Glutamatergic neuron (in vitro differentiated cells): ENCODE data around the gene CASK. TPM values are rescaled to one million over a fixed set of nuclear protein-coding genes. Genes with fewer than 3 reads are reported as not detected.

Experiments used
- DNase-seq: peaks from one replicate; pipeline ENCODE4 v3.0.0; 2022
- H3K27ac Mint-ChIP-seq: one replicate; pipeline ENCODE4 v1.8.0; 2020; ENCODE audit warnings: mild to moderate bottlenecking, mixed read lengths, inconsistent platforms; ENCODE audit not compliant: unreplicated experiment
- H3K27me3 Mint-ChIP-seq: one replicate; pipeline ENCODE4 v1.8.0; 2020; ENCODE audit warnings: mild to moderate bottlenecking, moderate library complexity, mixed read lengths, inconsistent platforms; ENCODE audit not compliant: unreplicated experiment
- H3K36me3 Mint-ChIP-seq: one replicate; pipeline ENCODE4 v1.8.0; 2020; ENCODE audit warnings: mild to moderate bottlenecking, mixed read lengths, inconsistent platforms; ENCODE audit not compliant: unreplicated experiment
- H3K4me1 Mint-ChIP-seq: one replicate; pipeline ENCODE4 v1.8.0; 2020; ENCODE audit warnings: mild to moderate bottlenecking, low read depth, mixed read lengths, inconsistent platforms; ENCODE audit not compliant: unreplicated experiment
- H3K4me3 Mint-ChIP-seq: one replicate; pipeline ENCODE4 v1.8.0; 2020; ENCODE audit warnings: mild to moderate bottlenecking, mixed read lengths, inconsistent platforms; ENCODE audit not compliant: unreplicated experiment
- H3K9me3 Mint-ChIP-seq: one replicate; pipeline ENCODE4 v1.8.0; 2020; ENCODE audit warnings: mild to moderate bottlenecking, moderate library complexity, mixed read lengths, inconsistent platforms; ENCODE audit not compliant: unreplicated experiment
- total RNA-seq: library from RNA; stranded (reverse); fragmentation: NEBNext Ultra II Directional; extraction: Animal tissue kit (Norgen Biotek cat#: 25700); gene quantifications from one replicate; pipeline ENCODE4 v1.2.1, GENCODE V29; 2021; ENCODE audit not compliant: unreplicated experiment
- TF ChIP-seq, protein P1 (sequence below): fragments of 200-600 bp; sonication (generic); IDR thresholded peaks from one replicate; pipeline ENCODE4 v1.5.0; 2021; ENCODE audit not compliant: partially characterized antibody, unreplicated experiment

Gene CASK
- total RNA-seq, 1 donor from 2014 or later: 173 TPM

- TF ChIP-seq, protein P1, sequence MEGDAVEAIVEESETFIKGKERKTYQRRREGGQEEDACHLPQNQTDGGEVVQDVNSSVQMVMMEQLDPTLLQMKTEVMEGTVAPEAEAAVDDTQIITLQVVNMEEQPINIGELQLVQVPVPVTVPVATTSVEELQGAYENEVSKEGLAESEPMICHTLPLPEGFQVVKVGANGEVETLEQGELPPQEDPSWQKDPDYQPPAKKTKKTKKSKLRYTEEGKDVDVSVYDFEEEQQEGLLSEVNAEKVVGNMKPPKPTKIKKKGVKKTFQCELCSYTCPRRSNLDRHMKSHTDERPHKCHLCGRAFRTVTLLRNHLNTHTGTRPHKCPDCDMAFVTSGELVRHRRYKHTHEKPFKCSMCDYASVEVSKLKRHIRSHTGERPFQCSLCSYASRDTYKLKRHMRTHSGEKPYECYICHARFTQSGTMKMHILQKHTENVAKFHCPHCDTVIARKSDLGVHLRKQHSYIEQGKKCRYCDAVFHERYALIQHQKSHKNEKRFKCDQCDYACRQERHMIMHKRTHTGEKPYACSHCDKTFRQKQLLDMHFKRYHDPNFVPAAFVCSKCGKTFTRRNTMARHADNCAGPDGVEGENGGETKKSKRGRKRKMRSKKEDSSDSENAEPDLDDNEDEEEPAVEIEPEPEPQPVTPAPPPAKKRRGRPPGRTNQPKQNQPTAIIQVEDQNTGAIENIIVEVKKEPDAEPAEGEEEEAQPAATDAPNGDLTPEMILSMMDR: no peak
- H3K36me3 Mint-ChIP-seq: no peaks in the 10 kb centered on the region
- H3K27ac Mint-ChIP-seq: no peak overlapping the region
- H3K4me1 Mint-ChIP-seq: peaks cover 4% of the 10 kb centered on the region
- H3K4me3 Mint-ChIP-seq: no peak overlapping the region
- H3K27me3 Mint-ChIP-seq: no peaks in the 10 kb centered on the region
- no peaks in the 10 kb centered on the region for H3K9me3 Mint-ChIP-seq
- DNase-seq: no peak
These were observed 233.6 kb downstream of the CASK start for GRCh38 chrX:41689711-41690110.

GRCh38 chrX:41688835-41689234, 234.5 kb downstream of the CASK start, which contains the start of gene GPR34:
GPR34 (plus strand) TSS chrX:41688973; CDS start chrX:41695634, 6,661 bp downstream.
- TF ChIP-seq, protein P1: no peak
- Mint-ChIP-seq H3K9me3 (no peaks in the 10 kb centered on the region), H3K36me3 (no peaks in the 10 kb centered on the region), H3K27ac (no peak within 1 kb of the TSS), H3K27me3 (no peaks in the 10 kb centered on the region), H3K4me3 (no peak within 1 kb of the TSS), H3K4me1 (peaks cover 4% of the 10 kb centered on the region)
- DNase-seq: no peak

GRCh38 chrX:41688156-41688555, 235.2 kb downstream of the CASK start:
- no peak overlapping the region for H3K4me3 Mint-ChIP-seq
- no peak for DNase-seq
- TF ChIP-seq, protein P1: no peak
- no peaks in the 10 kb centered on the region for H3K27me3 Mint-ChIP-seq
- no peak overlapping the region for H3K27ac Mint-ChIP-seq
- no peaks in the 10 kb centered on the region for H3K9me3 Mint-ChIP-seq
- H3K36me3 Mint-ChIP-seq: no peaks in the 10 kb centered on the region
- H3K4me1 Mint-ChIP-seq: peaks cover 4% of the 10 kb centered on the region

- no peaks in the 10 kb centered on the region for H3K4me1 Mint-ChIP-seq
These were observed 236.6 kb downstream of the CASK start for GRCh38 chrX:41686788-41687187.

DNA sequence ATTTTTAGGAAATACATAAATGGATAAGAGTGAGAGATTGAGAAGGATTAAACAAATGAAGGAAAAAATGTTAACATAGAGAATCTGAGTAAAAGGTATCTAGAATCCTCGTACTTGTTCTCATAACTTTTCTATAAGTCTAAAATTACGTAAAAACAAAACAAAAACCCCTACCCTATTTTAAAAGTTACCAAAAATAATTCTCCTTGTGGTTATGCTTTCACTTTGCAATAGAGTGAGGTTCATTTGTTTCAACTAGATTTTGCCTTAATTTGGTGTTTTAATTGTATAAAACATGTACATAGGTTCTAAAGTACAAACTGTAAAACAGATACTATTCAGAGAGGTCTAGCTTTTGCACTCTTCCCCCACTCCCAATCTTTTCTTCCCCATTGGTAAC, 238.4 kb downstream of the CASK start:
- H3K27me3 Mint-ChIP-seq: no peaks in the 10 kb centered on the region
- no peaks in the 10 kb centered on the region for H3K4me1 Mint-ChIP-seq
- no peak for DNase-seq

More at GRCh38 chrX:41686788-41687187, 236.6 kb downstream of the CASK start:
- H3K4me3 Mint-ChIP-seq: no peak overlapping the region
- TF ChIP-seq, protein P1: no peak
- no peak overlapping the region for H3K27ac Mint-ChIP-seq
- DNase-seq: no peak
- H3K9me3 Mint-ChIP-seq: no peaks in the 10 kb centered on the region
- H3K36me3 Mint-ChIP-seq: no peaks in the 10 kb centered on the region
- H3K27me3 Mint-ChIP-seq: no peaks in the 10 kb centered on the region

More for the DNA sequence above, 238.4 kb downstream of the CASK start:
- Mint-ChIP-seq H3K36me3 (no peaks in the 10 kb centered on the region), H3K9me3 (no peaks in the 10 kb centered on the region), H3K4me3 (no peak overlapping the region), H3K27ac (no peak overlapping the region)
- TF ChIP-seq, protein P1: no peak
